NCI-H187 treated with DMSO at 0.1 percent for 48 hours (cell line): ENCODE data around the gene RAB3D.
"Not testable (repeated sequence)": the region's sequence is repeated elsewhere in the genome, so short reads cannot be mapped to it uniquely, and the experiment has no call there.

ENCODE experiments used
- DNase-seq: peaks from one replicate; lab custom pipeline; 2025; lab: John Stamatoyannopoulos, UW

The RAB3D gene, protein sequence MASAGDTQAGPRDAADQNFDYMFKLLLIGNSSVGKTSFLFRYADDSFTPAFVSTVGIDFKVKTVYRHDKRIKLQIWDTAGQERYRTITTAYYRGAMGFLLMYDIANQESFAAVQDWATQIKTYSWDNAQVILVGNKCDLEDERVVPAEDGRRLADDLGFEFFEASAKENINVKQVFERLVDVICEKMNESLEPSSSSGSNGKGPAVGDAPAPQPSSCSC

GRCh38 chr19:11339254-11340098 is at the start of gene RAB3D:
Gene RAB3D, minus strand, starts transcription at chr19:11339657. Its CDS starts 2,258 bp downstream, at chr19:11337399.
- DNase-seq, result peak; percentile 59

DNA sequence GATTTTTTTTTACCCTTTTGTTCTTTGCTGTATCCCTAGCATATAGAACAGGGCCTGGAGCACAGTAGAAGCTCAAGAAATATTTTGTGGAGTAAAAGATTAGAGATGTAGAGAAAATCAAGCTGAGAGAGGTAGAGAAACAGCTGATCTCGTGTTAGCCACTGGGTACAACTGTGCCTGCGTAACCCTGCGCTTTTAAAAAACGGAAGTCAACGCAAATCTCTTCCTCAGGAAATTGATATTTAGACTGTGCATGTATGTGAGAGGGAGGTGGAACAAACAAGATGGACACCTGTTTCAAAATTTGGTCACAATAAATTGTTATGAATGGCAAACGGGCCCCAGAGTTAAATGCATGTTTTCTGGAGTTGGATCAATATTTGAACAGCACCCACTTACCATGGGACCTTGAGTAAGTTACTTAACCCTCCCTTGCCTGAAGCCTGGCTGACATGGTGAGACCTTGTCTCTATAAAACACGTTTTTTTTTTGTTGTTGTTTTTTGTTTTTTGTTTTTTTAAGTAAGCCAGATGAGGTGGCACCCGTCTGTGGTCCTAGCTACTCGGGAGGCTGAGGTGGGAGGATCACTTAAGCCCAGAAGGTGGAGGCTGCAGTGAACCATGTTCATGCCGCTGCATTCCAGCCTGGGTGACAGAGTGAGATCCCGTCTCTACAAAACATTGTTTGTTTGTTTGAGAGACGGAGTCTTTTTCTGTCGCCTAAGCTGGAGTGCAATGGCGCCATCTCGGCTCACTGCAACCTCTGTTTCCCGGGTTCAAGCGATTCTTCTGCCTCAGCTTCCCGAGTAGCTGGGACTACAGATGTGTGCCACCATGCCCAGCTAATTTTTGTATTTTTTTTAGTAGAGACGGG is 47.9 kb upstream of the RAB3D start:
- DNase-seq, result no peak

DNA sequence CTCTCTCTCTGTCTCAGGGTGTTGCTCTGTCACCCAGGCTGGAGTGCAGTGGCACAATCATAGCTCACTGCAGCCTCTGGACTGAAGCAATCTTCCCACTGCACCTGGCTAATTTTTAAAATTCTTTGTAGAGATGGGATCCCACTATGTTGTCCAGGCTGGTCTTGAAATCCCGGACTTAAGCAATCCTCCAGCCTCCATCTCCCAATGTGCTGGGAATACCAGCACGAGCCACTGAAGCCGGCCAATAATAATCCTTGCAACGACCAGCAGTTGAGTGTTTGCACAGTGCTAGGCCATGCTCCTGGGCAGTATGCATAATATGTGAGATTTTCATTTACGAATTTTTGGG is 45.3 kb upstream of the RAB3D start:
- no peak for DNase-seq

DNA sequence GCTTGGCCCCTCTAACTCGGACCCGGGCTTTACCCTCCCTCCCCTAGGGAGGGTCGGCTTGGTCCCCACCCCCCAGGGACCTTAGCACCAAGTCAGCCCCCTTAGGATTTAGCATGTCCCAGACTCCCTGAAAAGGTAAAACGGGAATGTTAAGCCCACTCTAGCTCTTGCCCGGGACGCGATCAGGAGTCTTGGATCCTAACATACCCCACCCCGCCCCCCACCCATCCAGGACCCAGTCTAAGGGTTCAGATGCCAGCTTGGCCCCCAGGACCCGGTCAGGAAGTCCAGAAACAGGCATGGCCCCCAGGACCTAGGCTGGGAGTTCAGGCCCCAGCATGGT is 44.2 kb upstream of the RAB3D start:
- DNase-seq, result no peak

DNA sequence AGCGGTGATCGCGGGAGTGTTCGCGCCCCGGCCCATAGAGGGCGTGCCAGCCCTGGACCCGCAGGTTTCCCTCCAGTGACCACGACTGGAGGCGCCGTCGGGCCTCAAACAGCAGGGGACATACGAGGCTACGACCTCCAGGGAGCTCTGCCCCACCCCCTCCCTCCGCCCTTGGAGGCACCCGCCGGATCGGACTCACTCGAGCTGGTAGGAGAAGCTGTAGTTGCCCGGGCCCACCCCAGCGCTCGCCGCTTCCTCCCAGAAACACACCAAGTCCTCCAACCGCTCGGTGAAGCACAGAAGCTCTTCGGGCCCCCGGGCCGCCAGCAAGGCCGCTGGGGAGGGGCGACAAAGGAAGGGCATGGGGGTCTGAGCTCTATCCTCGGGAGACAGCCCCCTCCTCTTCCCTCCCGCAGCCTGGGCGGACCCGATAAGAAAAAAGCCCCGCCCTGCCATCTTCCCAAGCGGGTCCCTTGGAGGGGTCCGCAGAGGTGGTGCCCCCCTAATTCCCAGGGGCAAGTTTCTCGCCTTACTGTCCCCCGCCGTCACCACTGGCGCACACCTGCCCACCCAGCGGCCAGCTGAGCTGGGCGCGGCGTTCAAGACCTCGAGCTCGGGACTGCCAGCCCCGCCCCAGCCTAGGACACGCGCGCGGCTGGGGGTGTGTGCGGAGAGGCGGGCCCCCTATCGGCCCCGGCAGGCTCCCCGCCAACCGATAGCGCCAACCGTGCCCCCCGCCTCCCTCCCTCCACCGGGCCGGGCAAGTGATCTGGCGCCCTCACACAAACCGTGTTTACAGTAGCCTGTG is 43.6 kb upstream of the RAB3D start:
- no peak for DNase-seq

DNA sequence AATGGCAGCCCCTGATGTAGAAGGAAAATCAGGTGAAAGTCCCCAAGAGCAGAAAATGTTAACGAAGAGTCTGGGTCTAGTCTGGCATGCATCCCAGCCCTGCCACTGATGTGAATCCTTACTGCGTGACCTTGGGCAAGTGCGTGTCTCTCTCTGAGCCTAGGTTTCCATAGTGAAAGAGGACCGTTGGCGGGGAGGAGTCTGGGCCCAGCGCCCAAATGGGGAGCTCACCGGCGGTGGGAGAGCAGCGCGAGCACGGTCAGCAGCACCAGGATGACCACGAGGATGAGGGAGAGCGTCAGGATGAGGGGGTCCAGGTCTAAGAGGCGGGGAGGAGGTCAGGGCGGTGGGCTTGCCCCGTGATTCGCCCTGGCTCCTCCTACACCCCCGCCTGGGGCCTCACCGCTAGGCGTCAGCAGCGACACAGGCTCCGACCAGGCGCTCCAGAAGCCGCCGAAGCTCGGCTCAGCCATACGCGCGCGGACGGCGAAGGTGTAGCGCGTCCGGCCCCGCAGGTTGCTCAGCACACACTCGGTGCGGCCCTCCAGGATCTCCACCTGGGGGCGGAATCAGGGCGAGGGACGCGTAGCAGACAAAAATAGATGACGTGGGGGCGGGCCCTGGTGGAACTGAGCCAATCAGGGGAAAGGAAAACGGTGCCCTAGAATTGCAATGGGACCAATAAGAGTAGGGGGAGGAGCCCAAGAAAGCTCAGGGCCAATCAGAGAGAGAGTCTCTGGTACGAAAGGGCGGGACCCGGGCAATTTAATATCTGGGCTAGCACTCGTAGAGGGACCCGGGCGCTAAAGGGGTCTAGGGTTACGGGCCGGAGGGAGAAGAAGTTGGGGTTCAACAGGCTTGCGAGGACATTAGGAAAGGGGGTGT is 41.4 kb upstream of the RAB3D start:
- peak; percentile 84 for DNase-seq

DNA sequence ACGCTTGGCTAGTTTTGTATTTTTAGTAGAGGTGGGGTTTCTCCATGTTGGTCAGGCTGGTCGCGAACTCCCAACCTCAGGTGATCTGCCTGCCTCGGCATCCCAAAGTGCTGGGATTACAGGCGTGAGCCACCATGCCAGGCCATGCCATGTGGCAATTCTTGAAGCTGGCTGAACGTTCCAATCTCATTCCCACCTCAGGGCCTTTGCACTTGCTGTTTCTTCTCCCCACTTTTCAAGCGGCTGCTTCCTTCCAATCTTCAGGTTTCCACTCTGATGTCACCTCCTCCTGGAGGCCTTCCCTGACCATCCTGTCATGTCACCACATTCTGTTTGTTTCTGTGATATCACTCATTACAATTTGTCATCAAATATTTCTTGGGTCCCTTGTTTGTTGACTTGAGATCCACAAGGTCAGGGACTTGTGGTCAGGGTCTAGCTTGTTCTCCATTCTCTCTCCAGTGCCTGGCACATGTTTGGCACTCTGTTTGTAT is 40.4 kb upstream of the RAB3D start:
- no peak for DNase-seq

- DNase-seq, result not testable (repeated sequence)
Measured at GRCh38 chr19:11379269-11379845, 39.9 kb upstream of the RAB3D start.

DNA sequence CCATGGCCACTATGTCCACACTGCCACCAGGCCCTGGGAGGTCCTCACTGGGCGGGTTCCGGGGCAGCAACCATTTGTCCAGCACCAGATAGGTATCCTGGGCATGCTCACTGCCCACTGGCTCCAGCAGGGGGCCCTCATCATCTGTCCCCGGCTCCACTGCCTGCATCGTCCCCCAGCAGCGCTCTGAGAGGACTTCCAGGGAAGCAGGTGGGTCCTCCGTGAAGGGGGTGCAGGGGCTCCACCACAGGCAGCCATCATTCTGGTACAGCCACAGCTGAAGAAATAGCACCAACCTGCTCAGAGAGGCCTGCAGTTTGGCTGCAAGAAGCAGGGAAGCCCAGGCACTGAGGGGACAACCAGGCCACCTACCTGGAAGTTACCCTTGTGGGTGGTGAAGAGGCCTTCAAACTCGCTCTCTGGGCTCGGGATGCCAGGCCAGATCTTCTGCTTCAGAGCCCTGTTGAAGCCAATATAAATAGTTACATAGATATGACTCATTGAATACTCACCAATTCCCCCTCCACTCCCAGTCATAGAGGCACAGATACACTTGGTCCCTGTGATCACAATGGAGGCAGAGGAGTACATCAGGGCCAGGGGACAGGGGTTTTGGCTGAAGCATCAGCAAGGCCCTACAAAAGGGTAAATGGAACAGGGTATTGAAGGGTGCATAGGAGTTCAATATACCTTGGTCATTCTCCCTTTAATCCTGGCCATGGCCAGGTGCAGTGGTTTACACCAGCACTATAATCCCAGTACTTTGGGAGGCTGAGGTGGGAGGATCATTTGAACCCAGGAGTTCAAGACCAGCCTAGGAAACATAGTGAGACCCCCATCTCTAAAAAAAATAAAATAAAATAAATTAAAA is 39.1 kb upstream of the RAB3D start:
- no peak for DNase-seq

DNA sequence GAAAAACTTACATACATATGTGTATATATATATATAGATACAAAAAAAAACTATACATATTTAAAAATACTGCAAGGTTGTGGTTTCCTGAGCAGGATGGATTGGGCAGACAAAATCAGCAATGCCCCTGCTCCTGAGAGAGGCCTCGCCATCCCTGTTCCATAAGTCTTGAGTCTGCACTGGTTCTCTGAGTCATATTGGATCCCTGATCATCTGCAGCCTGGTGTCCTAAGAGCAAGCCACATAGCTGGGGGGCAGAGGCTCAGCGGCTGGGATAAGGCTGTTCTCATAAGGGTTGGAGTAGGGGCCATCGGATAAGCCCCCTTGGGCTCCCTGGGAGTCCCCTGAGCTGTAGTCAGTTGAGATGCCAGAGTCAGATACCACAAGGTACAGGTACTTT is 38.3 kb upstream of the RAB3D start:
- DNase-seq, result no peak

GRCh38 chr19:11377237-11377636 is 37.8 kb upstream of the RAB3D start:
- no peak for DNase-seq

DNA sequence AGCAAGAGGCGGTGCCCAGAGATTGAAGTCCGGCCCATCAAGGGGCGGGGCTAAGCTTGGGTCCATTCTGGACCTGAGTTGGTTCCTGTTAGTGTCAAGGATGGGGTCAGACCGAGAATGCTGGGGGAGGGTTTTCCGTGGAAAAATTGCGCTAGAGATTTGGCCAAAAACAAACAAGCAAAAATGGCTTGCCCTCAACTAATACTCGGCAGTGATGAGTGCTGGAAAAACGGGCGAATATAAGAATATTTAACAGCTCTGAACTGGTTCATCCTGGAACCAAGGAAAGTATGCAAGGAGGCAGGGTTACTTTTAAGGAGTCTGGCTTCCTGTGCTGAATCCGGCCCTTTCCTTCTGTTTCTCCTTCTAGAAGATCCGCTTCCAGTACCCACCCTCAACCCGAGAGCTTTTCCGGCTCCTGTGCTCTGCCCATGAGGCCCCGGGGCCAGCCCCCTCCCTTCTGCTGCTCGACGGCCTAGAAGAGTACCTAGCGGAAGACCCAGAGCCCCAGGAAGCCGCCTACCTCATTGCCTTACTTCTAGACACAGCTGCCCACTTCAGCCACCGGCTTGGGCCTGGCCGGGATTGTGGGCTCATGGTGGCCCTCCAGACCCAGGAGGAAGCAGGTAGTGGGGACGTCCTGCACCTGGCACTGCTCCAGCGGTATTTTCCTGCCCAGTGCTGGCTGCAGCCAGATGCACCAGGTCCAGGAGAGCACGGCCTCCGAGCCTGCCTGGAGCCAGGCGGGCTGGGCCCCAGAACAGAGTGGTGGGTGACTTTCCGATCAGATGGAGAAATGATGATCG is 35.9 kb upstream of the RAB3D start:
- no peak for DNase-seq

- DNase-seq, result peak; percentile 88
Measured at GRCh38 chr19:11374433-11375142, 35.1 kb upstream of the RAB3D start, which contains the start of gene SWSAP1. Gene SWSAP1, plus strand, starts transcription at chr19:11374666. Its CDS starts 15 bp downstream, at chr19:11374681.

DNA sequence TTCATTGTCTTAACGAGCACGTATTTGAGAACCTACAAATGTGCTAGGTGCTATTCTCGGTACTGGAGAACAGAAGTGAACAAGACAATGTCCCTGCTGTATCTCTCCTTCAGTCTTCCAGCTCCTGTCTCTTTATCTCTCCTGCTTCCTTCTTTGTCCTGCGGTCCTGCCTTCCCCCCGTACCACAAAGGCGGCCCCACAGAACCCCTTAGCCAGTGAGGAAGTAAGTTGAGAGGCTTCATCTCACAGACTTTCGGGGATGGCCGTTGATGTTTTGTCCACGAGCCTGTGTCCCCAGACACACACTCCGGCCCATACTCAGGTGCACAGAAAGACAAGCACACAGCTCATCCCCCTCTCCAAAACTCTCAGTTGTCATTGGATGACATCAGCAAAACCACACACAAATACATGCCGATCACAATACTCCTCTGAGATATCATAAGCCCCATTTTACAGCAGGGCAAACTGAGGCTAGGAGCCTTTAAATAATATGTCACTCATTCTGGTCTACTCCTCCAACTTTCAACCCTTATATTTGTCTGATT is 34.5 kb upstream of the RAB3D start:
- no peak for DNase-seq

DNA sequence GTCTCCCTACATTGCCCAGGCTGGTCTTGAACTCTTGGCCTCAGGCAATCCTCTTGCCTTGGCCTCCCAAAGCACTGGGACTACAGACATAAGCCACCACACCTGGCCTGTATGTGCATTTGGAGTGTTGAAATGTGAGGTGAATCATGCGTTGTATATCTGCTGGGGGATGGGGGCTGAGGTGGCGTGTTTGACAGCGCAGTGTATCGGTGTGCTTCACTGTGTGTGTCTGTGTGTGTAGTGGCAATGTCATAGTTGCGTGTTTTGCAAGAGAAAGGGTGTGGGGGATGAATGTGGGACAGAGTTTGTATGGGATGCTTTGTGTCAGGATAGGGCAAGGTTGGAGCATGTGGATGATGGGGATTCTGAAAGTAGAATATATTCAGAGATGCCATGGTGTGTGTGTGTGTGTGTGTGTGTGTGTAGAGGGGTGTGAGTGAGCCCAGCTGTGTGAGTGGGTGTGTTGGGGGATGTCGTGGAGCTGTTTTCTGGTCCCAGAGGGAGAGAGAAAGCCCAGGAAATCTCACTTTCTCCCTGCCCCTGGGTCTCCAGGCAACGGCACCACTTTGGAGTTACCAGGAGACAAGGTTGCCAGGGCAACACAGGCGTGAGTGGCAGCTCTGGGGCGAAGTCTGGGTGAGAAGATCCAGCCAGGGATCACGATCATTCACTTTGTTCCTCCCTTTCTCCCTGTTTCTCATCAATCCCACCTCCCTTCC is 33.9 kb upstream of the RAB3D start:
- DNase-seq, result peak; percentile 45

DNA sequence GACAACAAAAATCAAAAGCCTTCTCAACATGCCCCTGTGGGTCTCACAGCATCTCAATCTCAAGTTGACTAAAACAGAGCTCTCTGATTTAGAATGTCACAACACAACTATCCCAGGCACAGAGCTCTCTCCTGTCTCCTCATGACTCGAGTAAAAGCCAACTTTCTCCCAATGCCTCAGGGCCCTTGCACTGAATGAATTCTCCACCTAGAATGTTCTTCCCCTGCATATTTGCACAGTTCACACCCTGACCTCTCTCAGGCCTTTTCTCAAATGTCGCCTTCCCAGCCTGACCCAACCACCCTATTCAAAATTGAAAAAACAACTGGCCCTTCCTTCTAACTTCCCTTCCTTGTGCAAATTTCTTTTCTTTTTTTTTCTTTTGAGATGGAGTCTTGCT is 31.3 kb upstream of the RAB3D start:
- DNase-seq, result no peak

- no peak for DNase-seq
Measured at GRCh38 chr19:11367528-11367927, 28.1 kb upstream of the RAB3D start.
